Calu3 (cell line): ENCODE measurements around the gene PRR19. TPM values are rescaled to one million over a fixed set of nuclear protein-coding genes. Genes with fewer than 3 reads are reported as not detected.

ENCODE experiments used
- BruUV-seq: library from RNA; stranded (reverse); fragments of 400-500 nt; replicated peaks from 2 replicates; lab custom pipeline; 2021; lab: Mats Ljungman, UMichigan
- CTCF ChIA-PET: fragments of 300-600 bp; sonication (Branson Sonifier 250); formaldehyde crosslinking; loops from one replicate; lab custom pipeline; 2022; ENCODE audit warnings: antibody characterized with exemption; lab: Charles Lee
- DNase-seq: peaks from one replicate; pipeline ENCODE4 v3.0.0; 2022
- H3K27ac Mint-ChIP-seq: one replicate; pipeline ENCODE4 v1.8.0; 2022; ENCODE audit warnings: mixed read lengths; ENCODE audit not compliant: unreplicated experiment
- H3K27me3 Mint-ChIP-seq: one replicate; pipeline ENCODE4 v1.8.0; 2022; ENCODE audit warnings: mixed read lengths; ENCODE audit not compliant: unreplicated experiment
- H3K36me3 Mint-ChIP-seq: one replicate; pipeline ENCODE4 v1.8.0; 2022; ENCODE audit warnings: mild to moderate bottlenecking, moderate library complexity, mixed read lengths; ENCODE audit not compliant: insufficient read depth, unreplicated experiment
- H3K4me1 Mint-ChIP-seq: one replicate; pipeline ENCODE4 v1.8.0; 2022; ENCODE audit warnings: mild to moderate bottlenecking, low read depth, mixed read lengths; ENCODE audit not compliant: unreplicated experiment
- H3K4me3 Mint-ChIP-seq: one replicate; pipeline ENCODE4 v1.8.0; 2022; ENCODE audit warnings: mild to moderate bottlenecking, low read depth, moderate library complexity, mixed read lengths; ENCODE audit not compliant: unreplicated experiment
- H3K9me3 Mint-ChIP-seq: one replicate; pipeline ENCODE4 v1.8.0; 2022; ENCODE audit warnings: low read depth, mixed read lengths; ENCODE audit not compliant: unreplicated experiment
- CTCF ChIP-seq: fragments of 200-600 bp; IDR thresholded peaks from one replicate; pipeline ENCODE4 v1.8.0; 2022; ENCODE audit warnings: antibody characterized with exemption; ENCODE audit not compliant: unreplicated experiment
- intact Hi-C: fragments of 100-400 bp; cut with micrococcal nuclease; formaldehyde crosslinking; loops from one replicate; pipeline ENCODE4 v1.10.0; 2022; ENCODE audit not compliant: unreplicated experiment
- total RNA-seq: library from RNA; stranded (reverse); gene quantifications from 2 replicates; pipeline ENCODE4 v1.2.3, GENCODE V29; 2022

PRR19 gene
- total RNA-seq, 1 experiment from 2014 or later, result 2.4 TPM

DNA sequence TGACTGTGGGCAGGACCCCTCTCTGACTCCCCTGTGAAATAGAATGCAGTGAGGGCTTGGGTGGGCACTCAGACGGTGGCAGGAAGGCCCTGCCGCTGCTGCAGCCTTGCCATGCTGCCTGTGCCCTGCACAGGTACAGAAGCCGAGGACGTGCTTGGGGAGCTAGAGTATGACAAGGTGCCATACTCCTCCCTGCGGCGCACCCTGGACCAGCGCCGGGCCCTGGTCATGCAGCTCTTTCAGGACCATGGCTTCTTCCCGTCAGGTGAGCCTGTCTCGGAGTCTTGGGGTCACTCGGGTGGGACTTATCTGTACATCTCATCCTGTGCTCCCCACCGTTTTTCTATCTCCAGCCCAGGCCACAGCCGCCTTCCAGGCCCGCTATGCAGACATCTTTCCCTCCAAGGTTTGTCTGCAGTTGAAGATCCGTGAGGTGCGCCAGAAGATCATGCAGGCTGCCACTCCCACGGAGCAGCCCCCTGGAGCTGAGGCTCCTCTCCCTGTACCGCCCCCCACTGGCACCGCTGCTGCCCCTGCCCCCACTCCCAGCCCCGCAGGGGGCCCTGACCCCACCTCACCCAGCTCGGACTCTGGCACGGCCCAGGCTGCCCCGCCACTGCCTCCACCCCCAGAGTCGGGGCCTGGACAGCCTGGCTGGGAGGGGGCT lies 7.3 kb upstream of the PRR19 start:
- H3K27ac Mint-ChIP-seq, result no peak overlapping the region
- H3K9me3 Mint-ChIP-seq, result no peaks in the 10 kb centered on the region
- no peak for TF ChIP-seq CTCF
- H3K4me3 Mint-ChIP-seq, result no peak overlapping the region
- peaks cover 11% of the 10 kb centered on the region for H3K4me1 Mint-ChIP-seq
- intact Hi-C loops, result no loop called here
- no TSS peak for BruUV-seq
- H3K27me3 Mint-ChIP-seq, result no peaks in the 10 kb centered on the region
- CTCF ChIA-PET, result interaction anchor here (0.5 to 1.2 kb wide), 4 partner anchors 22 to 90 kb away, joined by 3 to 4 read pairs (median 4); no protein-coding TSS in a partner anchor
- no peak for DNase-seq
- peaks cover 56% of the 10 kb centered on the region for H3K36me3 Mint-ChIP-seq

DNA sequence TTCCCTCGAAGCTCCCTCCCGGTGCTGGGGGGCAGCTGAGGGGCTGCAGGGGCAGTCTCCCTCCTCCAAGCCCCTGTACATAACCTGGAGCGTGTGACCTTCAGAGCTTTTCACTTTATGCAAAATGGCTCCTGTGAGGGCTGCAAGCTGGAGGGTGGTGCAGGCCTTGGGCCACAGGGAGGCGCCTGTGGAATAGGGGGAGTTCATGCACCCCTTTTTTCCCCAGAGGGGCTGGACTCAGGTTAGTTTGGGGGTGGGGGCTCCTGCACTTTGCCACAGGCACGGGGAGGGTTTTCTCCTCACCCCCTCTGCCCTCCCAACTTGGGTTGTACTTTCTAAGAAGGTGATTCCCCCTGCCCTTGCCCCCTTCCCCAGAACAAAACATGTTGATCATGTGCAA lies 6.6 kb upstream of the PRR19 start:
- TF ChIP-seq CTCF, result no peak
- DNase-seq, result no peak
- CTCF ChIA-PET, result interaction anchor here (0.5 to 1.2 kb wide), 3 partner anchors 23 to 52 kb away, joined by 3 to 4 read pairs (median 3); no protein-coding TSS in a partner anchor
- TSS peak; percentile 24 for BruUV-seq
- intact Hi-C loops, result no loop called here
- H3K36me3 Mint-ChIP-seq, result peaks cover 55% of the 10 kb centered on the region
- H3K9me3 Mint-ChIP-seq, result no peaks in the 10 kb centered on the region
- no peak overlapping the region for H3K4me3 Mint-ChIP-seq
- no peaks in the 10 kb centered on the region for H3K27me3 Mint-ChIP-seq
- H3K27ac Mint-ChIP-seq, result no peak overlapping the region
- peaks cover 11% of the 10 kb centered on the region for H3K4me1 Mint-ChIP-seq

DNA sequence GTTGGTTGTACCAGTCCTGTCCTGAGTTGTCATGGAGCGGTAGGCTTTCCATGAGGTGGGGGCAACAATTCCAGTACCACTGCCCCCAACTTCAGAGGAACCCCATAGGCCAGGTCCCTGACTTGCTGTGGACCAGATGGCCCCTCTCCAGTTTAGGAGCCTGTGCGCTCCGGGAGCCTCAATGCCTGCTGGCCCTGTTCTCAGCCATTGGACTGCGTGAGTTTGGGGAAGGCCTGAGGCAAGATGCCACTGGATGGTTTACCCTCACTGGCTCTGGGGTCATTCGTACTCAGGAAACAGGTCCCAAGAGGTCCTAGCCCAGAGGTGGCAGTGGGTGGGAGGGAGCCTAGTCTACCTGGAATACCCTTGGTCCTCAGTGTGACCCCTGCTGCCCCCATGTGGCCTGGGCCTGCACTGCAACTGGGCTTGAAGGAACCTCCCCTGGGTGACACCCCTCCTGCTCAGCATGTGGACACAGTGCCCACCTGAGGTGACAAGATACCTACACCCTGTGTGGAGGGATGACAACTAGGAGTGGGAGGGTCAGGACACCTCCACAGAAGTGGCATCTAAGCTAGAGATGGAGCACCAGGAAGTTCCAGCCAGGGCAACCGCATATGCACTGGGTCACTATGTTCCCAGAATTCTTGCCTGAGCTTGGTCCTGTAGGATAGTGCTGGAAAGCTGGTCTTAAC lies 6.0 kb upstream of the PRR19 start:
- Mint-ChIP-seq H3K27me3 (no peaks in the 10 kb centered on the region), H3K9me3 (no peaks in the 10 kb centered on the region), H3K4me1 (peaks cover 11% of the 10 kb centered on the region), H3K4me3 (no peak overlapping the region), H3K36me3 (peaks cover 52% of the 10 kb centered on the region), H3K27ac (no peak overlapping the region)
- intact Hi-C loops, result no loop called here
- CTCF ChIA-PET, result no interaction called here
- no TSS peak for BruUV-seq
- peak; percentile 97 for DNase-seq
- TF ChIP-seq CTCF, result peak; percentile 99

- CTCF ChIA-PET, result no interaction called here
- no peak overlapping the region for H3K27ac Mint-ChIP-seq
- no peak overlapping the region for H3K4me3 Mint-ChIP-seq
- intact Hi-C loops, result no loop called here
- H3K9me3 Mint-ChIP-seq, result no peaks in the 10 kb centered on the region
- no peak for TF ChIP-seq CTCF
- no peak for DNase-seq
- BruUV-seq, result no TSS peak
- no peaks in the 10 kb centered on the region for H3K27me3 Mint-ChIP-seq
- peaks cover 49% of the 10 kb centered on the region for H3K36me3 Mint-ChIP-seq
- H3K4me1 Mint-ChIP-seq, result peaks cover 2% of the 10 kb centered on the region
These were observed 4.9 kb upstream of the PRR19 start for GRCh38 chr19:42297039-42297438.
